ENCODE results near the gene UACA.

DNA sequence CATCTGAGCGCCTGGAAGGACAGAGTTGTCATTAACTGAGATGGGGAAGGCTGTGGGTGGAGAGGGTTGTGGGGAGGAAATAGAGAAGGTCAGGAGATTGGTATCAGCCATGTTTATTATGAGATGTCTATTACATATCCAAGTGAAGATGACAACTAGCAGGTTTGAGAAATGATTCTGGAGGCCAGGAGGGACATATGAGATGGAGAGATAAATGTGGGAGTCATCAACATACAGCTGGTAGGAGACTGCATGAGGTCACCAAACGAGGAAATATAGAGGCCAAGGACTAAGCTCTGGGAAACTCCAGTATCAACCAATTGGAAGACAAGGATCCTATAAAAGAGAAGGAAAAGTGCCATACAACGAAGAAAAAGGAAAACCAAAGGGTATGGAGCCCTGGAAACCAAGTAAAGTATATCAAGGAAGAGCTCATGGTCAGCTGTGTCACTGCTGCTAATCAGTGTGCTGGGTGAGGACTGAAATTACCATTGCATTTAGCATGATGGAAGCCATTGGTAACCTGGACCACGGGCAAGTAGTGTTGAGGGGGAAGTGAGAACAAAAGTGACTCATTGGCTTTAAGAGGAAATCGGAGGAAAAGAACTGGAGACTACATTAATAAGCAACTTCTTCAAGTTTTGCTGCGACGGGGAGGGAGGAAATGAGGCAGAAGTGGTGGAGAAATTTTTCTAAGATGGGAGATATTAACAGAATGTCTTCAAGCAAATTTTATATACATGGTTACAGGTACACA lies 14.0 kb upstream of the UACA start:
- TF ChIP-seq POLR2AphosphoS5 (IDR thresholded peaks at IDR 0.05; ENCODE audit: low read depth, low read length) (no peak), POLR2A (IDR thresholded peaks at IDR 0.05; ENCODE audit: low read depth, low read length) (no peak), TAF1 (IDR thresholded peaks at IDR 0.05; ENCODE audit: borderline replicate concordance, low read depth, low read length) (no peak)
